ENCODE measurements around the gene GAL3ST1.

GRCh38 chr22:30610299-30610698 is 35.8 kb upstream of the GAL3ST1 start:
- no peak for TF ChIP-seq CTCF (IDR thresholded peaks at IDR 0.05; ENCODE audit: poor library complexity)
- no peak for TF ChIP-seq EZH2 (IDR thresholded peaks at IDR 0.05; ENCODE audit: borderline replicate concordance)
- no peak for TF ChIP-seq EZH2phosphoT487 (IDR thresholded peaks at IDR 0.05; ENCODE audit: low read depth, severe bottlenecking, unreplicated experiment)
